Measurements from ENCODE around the gene BRD2. TPM values are rescaled to one million over a fixed set of nuclear protein-coding genes. Genes with fewer than 3 reads are reported as not detected.
A peak's percentile ranks its signal among the peaks of the same experiment; 100 is the strongest.

Gene BRD2
- total RNA-seq, 4 donors from 2014 or later: 107 to 154 (median 124) TPM

DNA sequence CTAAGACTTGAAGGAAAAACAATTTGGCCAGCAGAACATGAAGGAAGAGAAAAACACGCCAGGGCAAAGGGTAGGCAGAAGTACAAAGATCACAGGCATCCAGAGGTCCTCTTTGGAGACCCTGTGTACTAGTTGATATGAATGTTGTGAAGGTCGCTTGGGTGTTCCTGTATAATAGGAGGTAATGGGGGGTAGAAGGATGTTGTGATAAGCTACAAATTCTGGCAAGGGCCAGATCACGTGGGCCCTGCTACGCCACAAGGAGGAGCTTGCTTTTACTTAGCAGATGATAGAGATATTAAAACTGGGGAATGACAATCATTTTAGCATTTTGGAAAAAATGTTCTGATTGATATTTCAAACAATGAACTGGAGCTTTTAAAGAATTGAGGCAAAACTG, 14.6 kb upstream of the BRD2 start:
- H3K4me3 ChIP-seq: no peak overlapping the region
- H3K27ac ChIP-seq: peak overlapping the region in 3 of 4 donors; percentile 76 to 94 (median 82)

DNA sequence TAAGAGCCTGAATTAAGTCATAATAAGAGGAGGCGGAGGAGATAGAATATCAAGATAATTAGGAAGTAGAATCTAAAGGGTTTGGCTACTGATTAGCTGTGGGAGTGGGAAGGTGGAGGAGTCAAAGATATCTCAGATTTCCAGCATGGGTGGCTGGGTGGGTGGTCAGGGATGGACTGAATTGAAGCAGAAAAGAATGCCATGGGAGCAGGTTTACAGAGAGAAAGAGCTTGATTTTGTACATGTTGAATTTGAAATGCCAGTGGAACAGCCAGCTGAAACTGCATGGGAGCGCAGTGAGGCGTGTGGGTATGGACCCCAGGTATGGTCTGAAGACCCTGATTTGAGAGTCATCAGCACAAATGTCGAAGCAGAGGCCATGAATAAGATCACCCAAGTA, 14.1 kb upstream of the BRD2 start:
- Histone ChIP-seq H3K4me3 (no peak overlapping the region), H3K27me3 (no peaks in the 10 kb centered on the region), H3K27ac (no peak overlapping the region), H3K36me3 (no peaks in the 10 kb centered on the region), H3K9me3 (no peaks in the 10 kb centered on the region), H3K4me1 (peaks cover 0 to 19% (median 0%) of the 10 kb centered on the region in 3 donors)
- ATAC-seq: no peak
- 80 to 100% methylated on average over 3 to 4 of the region's 4 CpGs for WGBS, 2 donors (ENCODE audit: low coverage in 1 of 2)
- TF ChIP-seq POLR2AphosphoS5 (IDR thresholded peaks at IDR 0.05): no peak

More for the DNA sequence above, 14.6 kb upstream of the BRD2 start:
- ATAC-seq: no peak
- H3K36me3 ChIP-seq: no peaks in the 10 kb centered on the region
- TF ChIP-seq POLR2AphosphoS5 (IDR thresholded peaks at IDR 0.05): no peak
- no peak for TF ChIP-seq CTCF (IDR thresholded peaks at IDR 0.05)
- TF ChIP-seq POLR2A (IDR thresholded peaks at IDR 0.05): no peak
- TF ChIP-seq EP300 (IDR thresholded peaks at IDR 0.05): no peak
- H3K4me1 ChIP-seq: peaks cover 0 to 19% (median 0%) of the 10 kb centered on the region in 3 donors
- WGBS, 2 donors (ENCODE audit: low coverage in 1 of 2): 72 to 81% methylated on average over 3 to 4 of the region's 4 CpGs
- H3K9me3 ChIP-seq: no peaks in the 10 kb centered on the region
- H3K27me3 ChIP-seq: no peaks in the 10 kb centered on the region

- Histone ChIP-seq H3K4me3 (no peak overlapping the region), H3K9me3 (no peaks in the 10 kb centered on the region), H3K27me3 (no peaks in the 10 kb centered on the region), H3K4me1 (peaks cover 0 to 19% (median 0%) of the 10 kb centered on the region in 3 donors), H3K27ac (no peak overlapping the region), H3K36me3 (no peaks in the 10 kb centered on the region)
- ATAC-seq: no peak
- no peak for TF ChIP-seq CTCF (IDR thresholded peaks at IDR 0.05)
- TF ChIP-seq POLR2AphosphoS5 (IDR thresholded peaks at IDR 0.05): no peak
- 44 to 49% methylated on average over 2 to 3 of the region's 3 CpGs for WGBS, 2 donors (ENCODE audit: low coverage in 1 of 2)
Observed at GRCh38 chr6:32954986-32955802, 13.2 kb upstream of the BRD2 start.

DNA sequence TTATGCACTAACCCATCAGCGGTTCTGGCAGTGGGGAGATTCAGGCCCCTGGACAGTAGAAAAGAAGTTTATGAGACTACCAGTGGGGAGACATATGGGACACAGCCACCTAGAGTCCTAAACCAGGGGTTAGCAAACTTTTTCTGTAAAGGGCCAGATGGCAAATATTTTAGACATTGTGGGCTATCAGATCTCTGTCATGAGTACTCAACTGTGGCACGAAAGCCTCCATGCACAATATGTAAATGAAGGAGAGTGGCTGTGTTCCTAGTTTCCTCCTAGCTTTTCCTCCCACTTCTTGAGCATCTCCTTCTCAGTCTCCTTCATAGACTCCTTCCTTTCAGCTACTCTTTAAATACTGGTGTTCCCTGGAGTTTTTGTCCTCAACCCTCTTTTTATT, 12.2 kb upstream of the BRD2 start:
- Histone ChIP-seq H3K4me3 (no peak overlapping the region), H3K4me1 (peaks cover 0 to 19% (median 0%) of the 10 kb centered on the region in 3 donors), H3K36me3 (no peaks in the 10 kb centered on the region), H3K27me3 (no peaks in the 10 kb centered on the region), H3K27ac (no peak overlapping the region), H3K9me3 (no peaks in the 10 kb centered on the region)
- TF ChIP-seq EP300 (IDR thresholded peaks at IDR 0.05) (no peak), CTCF (IDR thresholded peaks at IDR 0.05) (no peak), POLR2AphosphoS5 (IDR thresholded peaks at IDR 0.05) (no peak), POLR2A (IDR thresholded peaks at IDR 0.05) (no peak)
- 78 to 88% methylated on average over 2 of the region's 2 CpGs for WGBS, 2 donors (ENCODE audit: low coverage in 1 of 2)
- ATAC-seq: no peak

- H3K4me3 ChIP-seq: no peak overlapping the region
- no peak overlapping the region for H3K27ac ChIP-seq
- TF ChIP-seq EP300 (IDR thresholded peaks at IDR 0.05) (no peak), POLR2A (IDR thresholded peaks at IDR 0.05) (no peak), POLR2AphosphoS5 (IDR thresholded peaks at IDR 0.05) (no peak), CTCF (IDR thresholded peaks at IDR 0.05) (no peak)
- WGBS, 2 donors (ENCODE audit: low coverage in 1 of 2): 80 to 94% methylated on average over 1 to 5 of the region's 5 CpGs
- peaks cover 0 to under 1% (median 0%) of the 10 kb centered on the region in 3 donors for H3K4me1 ChIP-seq
- no peak for ATAC-seq
- no peaks in the 10 kb centered on the region for H3K36me3 ChIP-seq
- no peaks in the 10 kb centered on the region for H3K9me3 ChIP-seq
- H3K27me3 ChIP-seq: no peaks in the 10 kb centered on the region
Observed at GRCh38 chr6:32960563-32960962, 7.8 kb upstream of the BRD2 start.
